ENCODE measurements around the gene TSPAN11. TPM values are rescaled to one million over a fixed set of nuclear protein-coding genes. Genes with fewer than 3 reads are reported as not detected.

Gene TSPAN11
- total RNA-seq: under 0.01 TPM in 2 replicates

GRCh38 chr12:30926243-30927221 is at the start of gene TSPAN11:
Gene TSPAN11, plus strand, starts transcription at chr12:30926748. Its CDS starts 27,244 bp downstream, at chr12:30953992.

Other genes with a start within 250 kb of the TSPAN11 start
- gene IPO8, start 230.9 kb upstream of the TSPAN11 start, total RNA-seq: 14.9 and 19.8 TPM in 2 replicates
- 28.6 and 34.9 TPM in 2 replicates for gene CAPRIN2, start 171.8 kb upstream of the TSPAN11 start, total RNA-seq
- 9.0 and 22.0 TPM in 2 replicates for gene DDX11, start 147.1 kb downstream of the TSPAN11 start, total RNA-seq

All from placental epithelial cell (primary cell).